Stomach (tissue), 4 donors: ENCODE data around the gene CYGB.

Experiments
- CTCF ChIP-seq, 7 experiments: fragments of 450-650 bp in 4 of 7; fragments of 200-600 bp in 3 of 7; sonication (generic) in 3 of 7; IDR thresholded peaks; one replicate each; pipeline ENCODE4 v1.5.1; 2016 to 2019; ENCODE audit warnings: antibody characterized with exemption in 7 of 7, control low read depth in 2 of 7, mild to moderate bottlenecking in 1 of 7
- EP300 ChIP-seq: sonication (generic); formaldehyde crosslinking; IDR thresholded peaks from one replicate; pipeline ENCODE4 v1.6.1; 2017; ENCODE audit warnings: antibody characterized with exemption
- POLR2A ChIP-seq, 4 donors: fragments of 450-650 bp; IDR thresholded peaks; one replicate each; pipeline ENCODE4 v1.6.1; 2016; ENCODE audit warnings: antibody characterized with exemption in 4 of 4, control low read depth in 2 of 4, mild to moderate bottlenecking in 1 of 4, moderate library complexity in 1 of 4
- POLR2AphosphoS5 ChIP-seq, 3 donors: sonication (generic); formaldehyde crosslinking; IDR thresholded peaks; one replicate each; pipeline ENCODE4 v1.6.1; 2016; ENCODE audit warnings: antibody characterized with exemption in 3 of 3

DNA sequence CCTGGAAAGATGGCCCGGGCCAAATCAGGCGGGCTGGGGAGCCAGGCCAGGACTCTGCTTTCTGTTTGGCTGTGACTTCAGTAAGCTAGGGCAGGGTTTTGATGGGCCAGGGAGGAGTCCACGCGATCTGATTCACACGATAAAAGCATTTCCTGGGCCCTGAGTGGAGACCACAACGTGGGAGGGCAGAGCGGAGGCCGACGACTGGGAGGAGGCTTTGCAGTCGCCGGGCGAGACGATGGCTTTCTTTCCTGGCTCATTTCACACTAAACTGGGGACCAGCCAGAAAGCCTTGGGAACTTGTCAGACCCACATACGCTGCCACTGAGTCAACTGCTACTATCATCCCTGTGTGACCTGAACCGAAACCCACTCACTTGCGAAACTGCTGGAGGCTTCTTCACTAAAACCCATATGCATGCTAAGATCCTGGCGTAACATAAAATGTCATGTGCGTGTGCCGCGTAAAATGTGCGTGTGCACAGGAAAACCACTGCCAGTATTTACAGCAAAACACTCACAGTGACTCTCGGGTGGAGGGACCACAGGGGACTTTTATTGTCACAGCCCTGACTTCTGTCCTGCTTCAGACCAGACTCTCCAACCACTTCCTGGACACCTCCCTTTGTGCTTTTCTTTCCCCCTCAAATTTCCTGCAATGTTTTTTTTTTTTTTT is 22.1 kb downstream of the CYGB start:
- TF ChIP-seq CTCF (IDR thresholded peaks at IDR 0.05): no peak
- TF ChIP-seq EP300: no peak
- peak; percentile 4 to 68 (median 58) for TF ChIP-seq POLR2AphosphoS5 (IDR thresholded peaks at IDR 0.05)
- TF ChIP-seq POLR2A (IDR thresholded peaks at IDR 0.05): no peak
